Fibroblast of the conjunctiva (primary cell): ENCODE measurements around the gene RPL28.
"Not testable (repeated sequence)": the region's sequence is repeated elsewhere in the genome, so short reads cannot be mapped to it uniquely, and the experiment has no call there.

ENCODE experiments used
- DNase-seq: peaks from one replicate; pipeline ENCODE4 v3.0.0-alpha.2; 2010; ENCODE audit warnings: low read depth

Gene RPL28

GRCh38 chr19:55426042-55426441, 40.3 kb downstream of the RPL28 start:
- no peak for DNase-seq

GRCh38 chr19:55431183-55431582, 45.5 kb downstream of the RPL28 start:
- no peak for DNase-seq

- DNase-seq = no peak
Measured at GRCh38 chr19:55432241-55432959, 46.7 kb downstream of the RPL28 start.

- no peak for DNase-seq
Measured at GRCh38 chr19:55433292-55433691, 47.6 kb downstream of the RPL28 start.

- no peak for DNase-seq
Measured at GRCh38 chr19:55434356-55434919, 48.7 kb downstream of the RPL28 start.

- DNase-seq = no peak
Measured at GRCh38 chr19:55435020-55435419, 49.3 kb downstream of the RPL28 start.

GRCh38 chr19:55436847-55437246, 51.1 kb downstream of the RPL28 start:
- no peak for DNase-seq

GRCh38 chr19:55437410-55437809, 51.7 kb downstream of the RPL28 start:
- DNase-seq = no peak

- DNase-seq = no peak
Measured at GRCh38 chr19:55439052-55439451, 53.3 kb downstream of the RPL28 start.

GRCh38 chr19:55440411-55441105, 54.8 kb downstream of the RPL28 start:
- no peak for DNase-seq

- no peak for DNase-seq
Measured at GRCh38 chr19:55441319-55441691, 55.6 kb downstream of the RPL28 start.

GRCh38 chr19:55441692-55442321, 56.1 kb downstream of the RPL28 start:
- no peak for DNase-seq

GRCh38 chr19:55442372-55442961, 56.7 kb downstream of the RPL28 start:
- no peak for DNase-seq

- no peak for DNase-seq
Measured at GRCh38 chr19:55443045-55443823, 57.5 kb downstream of the RPL28 start, which contains the start of gene SHISA7. Gene SHISA7 (minus strand): TSS chr19:55443300. CDS start chr19:55442863, 437 bp downstream.

GRCh38 chr19:55443824-55444480, 58.2 kb downstream of the RPL28 start:
- DNase-seq = no peak

- DNase-seq = no peak
Measured at GRCh38 chr19:55444646-55445045, 58.9 kb downstream of the RPL28 start.

GRCh38 chr19:55446060-55446459, 60.3 kb downstream of the RPL28 start:
- no peak for DNase-seq

- DNase-seq = no peak
Measured at GRCh38 chr19:55447421-55448174, 61.9 kb downstream of the RPL28 start.

- not testable (repeated sequence) for DNase-seq
Measured at GRCh38 chr19:55448175-55448490, 62.4 kb downstream of the RPL28 start.

GRCh38 chr19:55449469-55449868, 63.7 kb downstream of the RPL28 start:
- DNase-seq = no peak
